Epithelial cell of proximal tubule (primary cell): ENCODE measurements around the gene MTR. TPM values are rescaled to one million over a fixed set of nuclear protein-coding genes. Genes with fewer than 3 reads are reported as not detected.

Experiments used
- DNase-seq: peaks from one replicate; pipeline ENCODE4 v3.0.0-alpha.2; 2011; ENCODE audit warnings: low read depth
- H3K4me3 ChIP-seq: 2 replicates; pipeline ENCODE4 v1.5.1; 2011; ENCODE audit warnings: low read depth, mild to moderate bottlenecking, low read length
- CTCF ChIP-seq: conservative IDR thresholded peaks from 2 replicates; pipeline ENCODE4 v1.5.1; 2012; ENCODE audit warnings: low read depth, mild to moderate bottlenecking, low read length
- total RNA-seq: library from RNA; depleted of rRNA; stranded (reverse); fragments of >200 nt; gene quantifications from 2 replicates; pipeline ENCODE4 v1.2.3, GENCODE V29; 2015

Gene MTR
- total RNA-seq, 1 donor from 2014 or later = 18.3 TPM

- no peak for DNase-seq
- no peak for TF ChIP-seq CTCF
- no peak overlapping the region for H3K4me3 ChIP-seq
Measured at GRCh38 chr1:236836157-236836556, 41.1 kb downstream of the MTR start.

GRCh38 chr1:236837115-236837514 is 42.0 kb downstream of the MTR start:
- no peak for DNase-seq
- no peak overlapping the region for H3K4me3 ChIP-seq
- TF ChIP-seq CTCF = no peak

GRCh38 chr1:236837897-236838296 is 42.8 kb downstream of the MTR start:
- no peak for DNase-seq
- TF ChIP-seq CTCF = no peak
- H3K4me3 ChIP-seq = no peak overlapping the region

- no peak overlapping the region for H3K4me3 ChIP-seq
- no peak for DNase-seq
- TF ChIP-seq CTCF = no peak
Measured at GRCh38 chr1:236841341-236841740, 46.2 kb downstream of the MTR start.

GRCh38 chr1:236844499-236845271 is 49.6 kb downstream of the MTR start:
- TF ChIP-seq CTCF = no peak

GRCh38 chr1:236845830-236846229 is 50.7 kb downstream of the MTR start:
- no peak for TF ChIP-seq CTCF
- no peak for DNase-seq
- no peak overlapping the region for H3K4me3 ChIP-seq

More at GRCh38 chr1:236844499-236845271, 49.6 kb downstream of the MTR start:
- DNase-seq = no peak
- no peak overlapping the region for H3K4me3 ChIP-seq
